ENCODE results near the gene KIF1A. TPM values are rescaled to one million over a fixed set of nuclear protein-coding genes. Genes with fewer than 3 reads are reported as not detected.

Gene KIF1A
- total and polyA plus RNA-seq, 10 of the 15 experiments (the other 5 are each of a cell fraction or from before 2014, with no cell fraction given) = 0.04 to 0.95 (median 0.06) TPM; not detected in 5

- TF ChIP-seq ATF2 (IDR thresholded peaks at IDR 0.05; ENCODE audit: low read length) (no peak), EZH2 (IDR thresholded peaks at IDR 0.05; ENCODE audit: borderline replicate concordance, control insufficient read depth, low read depth, low read length) (no peak), ATF7 (IDR thresholded peaks at IDR 0.05; ENCODE audit: low read depth) (no peak), PAX5 (IDR thresholded peaks at IDR 0.05; ENCODE audit: borderline replicate concordance, low read depth, low read length) (no peak), RELA (IDR thresholded peaks at IDR 0.05; ENCODE audit: borderline replicate concordance, partially characterized antibody) (no peak), MYB (IDR thresholded peaks at IDR 0.05; ENCODE audit: borderline replicate concordance, low read depth, low read length) (no peak), SUZ12 (IDR thresholded peaks at IDR 0.05; ENCODE audit: unreplicated experiment) (no peak), CUX1 (IDR thresholded peaks at IDR 0.05; ENCODE audit: insufficient replicate concordance, low read depth, low read length) (no peak), ZZZ3 (IDR thresholded peaks at IDR 0.05; ENCODE audit: control insufficient read depth, insufficient read length, low read depth) (no peak), EED (IDR thresholded peaks at IDR 0.05; ENCODE audit: low read depth) (no peak)
Observed at GRCh38 chr2:240707821-240708220, 112.2 kb downstream of the KIF1A start (continued).
